Measurements from ENCODE around the gene GPR82. TPM values are rescaled to one million over a fixed set of nuclear protein-coding genes. Genes with fewer than 3 reads are reported as not detected.
A peak's percentile ranks its signal among the peaks of the same experiment; 100 is the strongest.

The GPR82 gene
- total and polyA plus RNA-seq, 2 donors (not counting 1 experiment from before 2014, with no cell fraction given), result not detected

DNA sequence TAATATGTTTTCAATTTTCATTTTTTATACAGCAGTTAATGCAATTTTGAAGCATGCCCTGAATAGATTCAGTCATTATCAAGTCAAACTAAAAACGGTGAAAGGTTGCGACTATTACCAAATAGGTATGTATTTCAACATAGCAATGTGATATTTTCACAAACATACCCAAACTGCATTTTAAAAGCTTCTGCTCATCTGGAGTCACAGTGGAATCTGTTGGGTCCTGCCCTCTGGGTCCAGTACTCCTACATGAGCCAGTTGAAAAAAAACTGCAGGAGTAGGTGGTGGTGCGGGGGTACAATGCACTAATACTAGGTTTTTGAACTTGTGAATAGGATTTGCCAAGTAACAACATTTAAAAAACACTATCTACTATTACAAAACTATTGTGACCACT, 34.3 kb upstream of the GPR82 start:
- Histone ChIP-seq H3K27me3 (replicated peaks in 1 of 4; ENCODE audit: control extremely low read depth in 1 of 4, control insufficient read depth in 3 of 4, insufficient read depth in 4 of 4, low read length in 3 of 4) (no peaks in the 10 kb centered on the region), H4K20me1 (ENCODE audit: control insufficient read depth, insufficient read depth, low read length, poor library complexity, severe bottlenecking) (no peaks in the 10 kb centered on the region), H3K4me1 (ENCODE audit: control insufficient read depth in 2 of 2, insufficient read depth in 2 of 2, low read length in 2 of 2) (peaks cover 34 to 40% of the 10 kb centered on the region in 2 donors), H3K79me2 (ENCODE audit: control insufficient read depth, insufficient read depth, low read length) (no peaks in the 10 kb centered on the region), H3K4me2 (replicated peaks; ENCODE audit: low read depth, low read length, poor library complexity, severe bottlenecking) (no peak overlapping the region), H3K4me3 (ENCODE audit: control extremely low read depth in 1 of 5, extremely low read depth in 1 of 5, insufficient read depth in 1 of 5, low read depth in 2 of 5, low read length in 4 of 5) (no peak overlapping the region), H3K9me3 (ENCODE audit: control extremely low read depth in 1 of 3, control insufficient read depth in 2 of 3, insufficient read depth in 1 of 3, low read length in 2 of 3) (no peaks in the 10 kb centered on the region), H3K36me3 (replicated peaks in 1 of 2; ENCODE audit: control extremely low read depth in 1 of 2, control insufficient read depth in 1 of 2, extremely low read depth in 1 of 2, insufficient read depth in 2 of 2, low read length in 1 of 2) (no peaks in the 10 kb centered on the region), H3K27ac (ENCODE audit: low read length in 2 of 2) (no peak overlapping the region), H2AFZ (ENCODE audit: insufficient read depth, low read depth, low read length, poor library complexity, severe bottlenecking) (no peak overlapping the region), H3K9ac (ENCODE audit: low read length) (no peak overlapping the region)
- ATAC-seq (ENCODE audit: low read depth) (no peak), DNase-seq (no peak)
- no peak overlapping the region for H3K27ac Mint-ChIP-seq
- TF ChIP-seq CTCF (IDR thresholded peaks at IDR 0.05) (no peak), EZH2 (IDR thresholded peaks at IDR 0.05; ENCODE audit: borderline replicate concordance, insufficient read depth, low read depth, low read length, poor library complexity, severe bottlenecking) (no peak)
- ChIA-PET POLR2A (no interaction called here), CTCF (no interaction called here)
- WGBS (ENCODE audit: insufficient coverage), result no CpG with 5 or more reads among the region's 3 CpGs
- no peaks in the 10 kb centered on the region for H3K9me3 Mint-ChIP-seq (ENCODE audit: insufficient read depth)
- intact Hi-C loops (cut with micrococcal nuclease), result no loop called here
- no peaks in the 10 kb centered on the region for H3K27me3 Mint-ChIP-seq
- H3K4me3 Mint-ChIP-seq, result no peak overlapping the region
- H3K4me1 Mint-ChIP-seq, result peaks cover 52% of the 10 kb centered on the region

DNA sequence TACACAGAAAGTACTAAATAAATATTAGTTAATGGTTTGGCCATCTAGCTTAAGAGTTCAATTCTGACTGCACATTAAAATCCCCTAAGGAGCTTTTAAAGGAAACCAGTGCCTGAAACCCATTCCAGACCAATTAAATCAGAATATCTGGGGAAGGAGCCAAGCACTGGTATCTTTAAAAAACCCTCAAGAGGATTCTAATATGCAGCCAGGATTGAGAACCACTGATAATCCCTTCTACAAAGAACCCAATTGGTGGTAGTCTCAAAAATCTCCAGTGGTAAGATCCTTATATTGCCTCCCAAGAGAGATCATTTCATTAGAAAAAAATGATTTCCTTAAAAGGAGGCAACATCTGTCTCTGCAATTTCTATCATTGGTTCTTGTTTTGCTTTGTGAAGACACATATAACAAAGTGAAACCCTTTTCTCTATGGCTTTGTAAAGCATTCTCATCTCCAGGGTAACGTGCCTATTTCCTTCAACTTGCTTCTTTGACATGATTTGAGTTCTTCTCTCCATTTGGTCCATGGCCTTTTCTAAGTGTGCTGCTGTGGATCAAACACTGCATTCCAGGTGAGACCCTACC, 31.7 kb upstream of the GPR82 start:
- no peaks in the 10 kb centered on the region for H3K36me3 ChIP-seq (replicated peaks in 1 of 2; ENCODE audit: control extremely low read depth in 1 of 2, control insufficient read depth in 1 of 2, extremely low read depth in 1 of 2, insufficient read depth in 2 of 2, low read length in 1 of 2)
- CTCF ChIA-PET, result no interaction called here
- H3K27me3 ChIP-seq (replicated peaks in 1 of 4; ENCODE audit: control extremely low read depth in 1 of 4, control insufficient read depth in 3 of 4, insufficient read depth in 4 of 4, low read length in 3 of 4), result no peaks in the 10 kb centered on the region
- Mint-ChIP-seq H3K9me3 (ENCODE audit: insufficient read depth) (no peaks in the 10 kb centered on the region), H3K27me3 (no peaks in the 10 kb centered on the region), H3K4me3 (peak overlapping the region; percentile 50), H3K4me1 (peaks cover 35% of the 10 kb centered on the region), H3K27ac (peak overlapping the region; percentile 70)
- no CpG with 5 or more reads among the region's 1 CpG for WGBS (ENCODE audit: insufficient coverage)
- H3K9ac ChIP-seq (ENCODE audit: low read length), result no peak overlapping the region
- intact Hi-C loops (cut with micrococcal nuclease), result no loop called here
- TF ChIP-seq EZH2 (IDR thresholded peaks at IDR 0.05; ENCODE audit: borderline replicate concordance, insufficient read depth, low read depth, low read length, poor library complexity, severe bottlenecking), result no peak
- no peak for TF ChIP-seq CTCF (IDR thresholded peaks at IDR 0.05)
- no peaks in the 10 kb centered on the region for H3K79me2 ChIP-seq (ENCODE audit: control insufficient read depth, insufficient read depth, low read length)
- peaks cover 18 to 25% of the 10 kb centered on the region in 2 donors for H3K4me1 ChIP-seq (ENCODE audit: control insufficient read depth in 2 of 2, insufficient read depth in 2 of 2, low read length in 2 of 2)
- no peaks in the 10 kb centered on the region for H4K20me1 ChIP-seq (ENCODE audit: control insufficient read depth, insufficient read depth, low read length, poor library complexity, severe bottlenecking)
- H2AFZ ChIP-seq (ENCODE audit: insufficient read depth, low read depth, low read length, poor library complexity, severe bottlenecking), result no peak overlapping the region
- H3K9me3 ChIP-seq (ENCODE audit: control extremely low read depth in 1 of 3, control insufficient read depth in 2 of 3, insufficient read depth in 1 of 3, low read length in 2 of 3), result no peaks in the 10 kb centered on the region
- DNase-seq (no peak), ATAC-seq (ENCODE audit: low read depth) (no peak)
- no peak overlapping the region for H3K4me2 ChIP-seq (replicated peaks; ENCODE audit: low read depth, low read length, poor library complexity, severe bottlenecking)
- no peak overlapping the region for H3K4me3 ChIP-seq (ENCODE audit: control extremely low read depth in 1 of 5, extremely low read depth in 1 of 5, insufficient read depth in 1 of 5, low read depth in 2 of 5, low read length in 4 of 5)
- no peak overlapping the region for H3K27ac ChIP-seq (ENCODE audit: low read length in 2 of 2)
- POLR2A ChIA-PET, result no interaction called here

Measured in B cell (primary cell).